ENCODE measurements around the gene DDX5. TPM values are rescaled to one million over a fixed set of nuclear protein-coding genes. Genes with fewer than 3 reads are reported as not detected.

DDX5 gene
- total and polyA plus RNA-seq, 2 donors (not counting 3 experiments of a cell fraction or from before 2014, with no cell fraction given): 1,027 to 2,040 TPM

GRCh38 chr17:64546716-64547115, 40.6 kb upstream of the DDX5 start:
- ChIA-PET POLR2A (no interaction called here), CTCF (no interaction called here)
- DNase-seq (ENCODE audit: low read depth, low spot score) (no peak), FAIRE-seq (no peak)
- H3K4me2 ChIP-seq (ENCODE audit: insufficient read depth, low read length): no peak overlapping the region
- H3K36me3 ChIP-seq (ENCODE audit: control insufficient read depth in 2 of 2, extremely low read depth in 1 of 2, insufficient read depth in 2 of 2, low read length in 2 of 2): peaks cover 25 to 40% of the 10 kb centered on the region in 2 experiments
- dilution Hi-C loops (cut with MboI; ENCODE audit: extremely low pct_ligation_motif_present, low sequenced_read_pairs): no loop called here
- peaks cover 16% of the 10 kb centered on the region for H3K79me2 ChIP-seq (ENCODE audit: control insufficient read depth, insufficient read depth, low read length)
- no TSS peak for BruUV-seq (replicated peaks)
- no peaks in the 10 kb centered on the region for H3K27me3 ChIP-seq (ENCODE audit: control insufficient read depth in 2 of 2, insufficient read depth in 2 of 2, low read length in 2 of 2)
- H3K27ac ChIP-seq (ENCODE audit: insufficient read depth, low read depth, low read length): no peak overlapping the region
- H3K4me3 ChIP-seq (replicated peaks in 1 of 3; ENCODE audit: insufficient read depth in 1 of 3, low read depth in 1 of 3, low read length in 3 of 3): no peak overlapping the region
- H3K9me3 ChIP-seq (replicated peaks; ENCODE audit: control insufficient read depth, insufficient read depth, low read length): no peaks in the 10 kb centered on the region
- no peak overlapping the region for H2AFZ ChIP-seq (ENCODE audit: low read depth, low read length)
- no peaks in the 10 kb centered on the region for H3K9me1 ChIP-seq (replicated peaks; ENCODE audit: control insufficient read depth, extremely low read depth, insufficient read depth, low read length)
- TF ChIP-seq JUN (IDR thresholded peaks at IDR 0.05; ENCODE audit: borderline replicate concordance, insufficient read depth, insufficient read length, low read depth) (no peak), EZH2 (IDR thresholded peaks at IDR 0.05; ENCODE audit: borderline replicate concordance, low read depth, low read length, severe bottlenecking) (no peak), POLR2AphosphoS5 (IDR thresholded peaks at IDR 0.05; ENCODE audit: insufficient read depth, low read depth, low read length) (no peak), FOS (IDR thresholded peaks at IDR 0.05; ENCODE audit: borderline replicate concordance, insufficient read depth, low read length) (no peak), MAX (IDR thresholded peaks at IDR 0.05; ENCODE audit: insufficient read depth, insufficient read length) (no peak), POLR2A (IDR thresholded peaks at IDR 0.05; ENCODE audit: low read depth, low read length) (no peak), GATA2 (IDR thresholded peaks at IDR 0.05; ENCODE audit: insufficient read depth, insufficient read length, low read depth, low read length) (no peak), MYC (IDR thresholded peaks at IDR 0.05; ENCODE audit: low read depth, low read length) (no peak)
- TF ChIP-seq, protein P1, sequence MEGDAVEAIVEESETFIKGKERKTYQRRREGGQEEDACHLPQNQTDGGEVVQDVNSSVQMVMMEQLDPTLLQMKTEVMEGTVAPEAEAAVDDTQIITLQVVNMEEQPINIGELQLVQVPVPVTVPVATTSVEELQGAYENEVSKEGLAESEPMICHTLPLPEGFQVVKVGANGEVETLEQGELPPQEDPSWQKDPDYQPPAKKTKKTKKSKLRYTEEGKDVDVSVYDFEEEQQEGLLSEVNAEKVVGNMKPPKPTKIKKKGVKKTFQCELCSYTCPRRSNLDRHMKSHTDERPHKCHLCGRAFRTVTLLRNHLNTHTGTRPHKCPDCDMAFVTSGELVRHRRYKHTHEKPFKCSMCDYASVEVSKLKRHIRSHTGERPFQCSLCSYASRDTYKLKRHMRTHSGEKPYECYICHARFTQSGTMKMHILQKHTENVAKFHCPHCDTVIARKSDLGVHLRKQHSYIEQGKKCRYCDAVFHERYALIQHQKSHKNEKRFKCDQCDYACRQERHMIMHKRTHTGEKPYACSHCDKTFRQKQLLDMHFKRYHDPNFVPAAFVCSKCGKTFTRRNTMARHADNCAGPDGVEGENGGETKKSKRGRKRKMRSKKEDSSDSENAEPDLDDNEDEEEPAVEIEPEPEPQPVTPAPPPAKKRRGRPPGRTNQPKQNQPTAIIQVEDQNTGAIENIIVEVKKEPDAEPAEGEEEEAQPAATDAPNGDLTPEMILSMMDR (IDR thresholded peaks at IDR 0.05; ENCODE audit: extremely low read depth in 1 of 2, insufficient read depth in 1 of 2, low read depth in 1 of 2, low read length in 2 of 2): no peak
- intact Hi-C loops (cut with micrococcal nuclease): no loop called here
- no peaks in the 10 kb centered on the region for H4K20me1 ChIP-seq (replicated peaks; ENCODE audit: control insufficient read depth, extremely low read depth, insufficient read depth, low read length)
- H3K4me1 ChIP-seq (ENCODE audit: control insufficient read depth, extremely low read depth, insufficient read depth, low read length): no peaks in the 10 kb centered on the region
- H3K9ac ChIP-seq (replicated peaks; ENCODE audit: extremely low read depth, insufficient read depth, low read length): no peak overlapping the region

Data from endothelial cell of umbilical vein (primary cell).